ENCODE data around the gene DCAF5.
"Not testable (repeated sequence)": the region's sequence is repeated elsewhere in the genome, so short reads cannot be mapped to it uniquely, and the experiment has no call there.

DCAF5 gene

GRCh38 chr14:69041783-69042182 lies 111.1 kb downstream of the DCAF5 start:
- no peak for DNase-seq (ENCODE audit: low spot score)

- DNase-seq (ENCODE audit: low spot score), result no peak
Observed at GRCh38 chr14:69040353-69040752, 112.6 kb downstream of the DCAF5 start.

- DNase-seq (ENCODE audit: low spot score), result peak; percentile 58
Observed at GRCh38 chr14:69039288-69039628, 113.7 kb downstream of the DCAF5 start.

- no peak for DNase-seq (ENCODE audit: low spot score)
Observed at GRCh38 chr14:69038455-69039287, 114.2 kb downstream of the DCAF5 start.

GRCh38 chr14:69037790-69038454 lies 115.0 kb downstream of the DCAF5 start:
- peak; percentile 74 for DNase-seq (ENCODE audit: low spot score)

- DNase-seq (ENCODE audit: low spot score), result no peak
Observed at GRCh38 chr14:69036757-69037506, 116.0 kb downstream of the DCAF5 start.

GRCh38 chr14:69034612-69035262 lies 118.2 kb downstream of the DCAF5 start:
- no peak for DNase-seq (ENCODE audit: low spot score)

GRCh38 chr14:69027242-69027913 lies 125.5 kb downstream of the DCAF5 start:
- DNase-seq (ENCODE audit: low spot score), result no peak

- DNase-seq (ENCODE audit: low spot score), result no peak
Observed at GRCh38 chr14:69023035-69023434, 129.9 kb downstream of the DCAF5 start.

GRCh38 chr14:69022093-69022492 lies 130.8 kb downstream of the DCAF5 start:
- DNase-seq (ENCODE audit: low spot score), result not testable (repeated sequence)

GRCh38 chr14:69017706-69018105 lies 135.2 kb downstream of the DCAF5 start:
- DNase-seq (ENCODE audit: low spot score), result no peak

- DNase-seq (ENCODE audit: low spot score), result peak; percentile 44
Observed at GRCh38 chr14:69014829-69015259, 138.1 kb downstream of the DCAF5 start.

- DNase-seq (ENCODE audit: low spot score), result no peak
Observed at GRCh38 chr14:69013943-69014782, 138.8 kb downstream of the DCAF5 start.

GRCh38 chr14:69012256-69012953 lies 140.5 kb downstream of the DCAF5 start:
- DNase-seq (ENCODE audit: low spot score), result no peak

GRCh38 chr14:69010648-69011047 lies 142.3 kb downstream of the DCAF5 start:
- no peak for DNase-seq (ENCODE audit: low spot score)

GRCh38 chr14:69008421-69008884 lies 144.5 kb downstream of the DCAF5 start:
- no peak for DNase-seq (ENCODE audit: low spot score)

GRCh38 chr14:69006346-69006745 lies 146.6 kb downstream of the DCAF5 start:
- no peak for DNase-seq (ENCODE audit: low spot score)

- peak; percentile 87 for DNase-seq (ENCODE audit: low spot score)
Observed at GRCh38 chr14:69005432-69006148, 147.3 kb downstream of the DCAF5 start.

GRCh38 chr14:69004731-69005431 lies 148.0 kb downstream of the DCAF5 start:
- no peak for DNase-seq (ENCODE audit: low spot score)

Data from RKO (cell line).